HepG2 (cell line): ENCODE data around the gene STOML1. TPM values are rescaled to one million over a fixed set of nuclear protein-coding genes. Genes with fewer than 3 reads are reported as not detected.

Experiments used
- AGO1 ChIP-seq: fragments of 200-400 bp; formaldehyde crosslinking; IDR thresholded peaks from 2 replicates; pipeline ENCODE4 v1.6.1; 2017; ENCODE audit warnings: mild to moderate bottlenecking, low read depth, low read length, moderate library complexity; ENCODE audit not compliant: poor library complexity, severe bottlenecking
- CBX1 ChIP-seq: IDR thresholded peaks from one replicate; pipeline ENCODE4 v1.6.1; 2016; ENCODE audit warnings: antibody characterized with exemption, low read depth
- CENPT ChIP-seq: sonication (generic); formaldehyde crosslinking; IDR thresholded peaks from 2 replicates; pipeline ENCODE4 v1.8.0; 2022; ENCODE audit warnings: low read depth, mild to moderate bottlenecking, moderate library complexity, missing genetic modification reagents
- DMAP1 ChIP-seq: IDR thresholded peaks from 2 replicates; pipeline ENCODE4 v1.6.1; 2016
- DR1 ChIP-seq: sonication (generic); formaldehyde crosslinking; IDR thresholded peaks from 2 replicates; pipeline ENCODE4 v1.8.0; 2021; ENCODE audit warnings: mild to moderate bottlenecking, missing genetic modification reagents, inconsistent platforms
- ELF4 ChIP-seq: sonication (generic); formaldehyde crosslinking; IDR thresholded peaks from 2 replicates; pipeline ENCODE4 v1.5.0; 2020; ENCODE audit warnings: missing genetic modification reagents, mild to moderate bottlenecking, moderate library complexity, borderline replicate concordance
- FOSL2 ChIP-seq: sonication (generic); formaldehyde crosslinking; IDR thresholded peaks from 2 replicates; pipeline ENCODE4 v1.4.0; 2020; ENCODE audit warnings: missing genetic modification reagents
- FOXK1 ChIP-seq: sonication (generic); formaldehyde crosslinking; IDR thresholded peaks from 2 replicates; pipeline ENCODE4 v1.4.0; 2020; ENCODE audit warnings: low read depth, missing genetic modification reagents, borderline replicate concordance
- HMGXB3 ChIP-seq: sonication (generic); formaldehyde crosslinking; IDR thresholded peaks from 2 replicates; pipeline ENCODE4 v1.4.0; 2020; ENCODE audit warnings: missing genetic modification reagents, borderline replicate concordance
- JUNB ChIP-seq: sonication (generic); formaldehyde crosslinking; IDR thresholded peaks from 2 replicates; pipeline ENCODE4 v1.8.0; 2022; ENCODE audit warnings: missing genetic modification reagents, mild to moderate bottlenecking, borderline replicate concordance
- MED13 ChIP-seq: sonication (generic); formaldehyde crosslinking; IDR thresholded peaks from 2 replicates; pipeline ENCODE4 v1.5.0; 2020; ENCODE audit warnings: missing genetic modification reagents
- PHF20 ChIP-seq: sonication (generic); formaldehyde crosslinking; IDR thresholded peaks from 2 replicates; pipeline ENCODE4 v1.5.0; 2020; ENCODE audit warnings: mild to moderate bottlenecking, missing genetic modification reagents
- REL ChIP-seq: sonication (generic); formaldehyde crosslinking; conservative IDR thresholded peaks from 2 replicates; pipeline ENCODE4 v1.8.0; 2022; ENCODE audit warnings: mild to moderate bottlenecking, missing genetic modification reagents, moderate library complexity
- REST ChIP-seq, 2 experiments: IDR thresholded peaks; 2 replicates each; pipeline ENCODE4 v1.6.1; 2011 to 2012; ENCODE audit warnings: low read length in 2 of 2, borderline replicate concordance in 1 of 2, low read depth in 1 of 2, mild to moderate bottlenecking in 1 of 2, moderate library complexity in 1 of 2
- SMC3 ChIP-seq: IDR thresholded peaks from 2 replicates; pipeline ENCODE4 v1.6.1; 2011; ENCODE audit warnings: low read length, improper control_type of control experiment
- SUZ12 ChIP-seq: fragments of 150-350 bp; IDR thresholded peaks from 2 replicates; pipeline ENCODE4 v1.6.1; 2014; ENCODE audit warnings: low read depth, low read length
- TBX3 ChIP-seq: fragments of 450-650 bp; IDR thresholded peaks from 2 replicates; pipeline ENCODE4 v1.6.1; 2017; ENCODE audit warnings: antibody characterized with exemption, mild to moderate bottlenecking, inconsistent platforms, borderline replicate concordance
- ZNF296 ChIP-seq: sonication (generic); formaldehyde crosslinking; conservative IDR thresholded peaks from 2 replicates; pipeline ENCODE4 v1.5.0; 2020; ENCODE audit warnings: mild to moderate bottlenecking, missing genetic modification reagents
- ZNF350 ChIP-seq: sonication (generic); formaldehyde crosslinking; IDR thresholded peaks from 2 replicates; pipeline ENCODE4 v1.4.0; 2020; ENCODE audit warnings: mild to moderate bottlenecking, low read depth, missing genetic modification reagents, borderline replicate concordance
- ZNF777 ChIP-seq: sonication (generic); formaldehyde crosslinking; IDR thresholded peaks from 2 replicates; pipeline ENCODE4 v1.4.0; 2020; ENCODE audit warnings: missing genetic modification reagents
- polyA plus RNA-seq, 8 experiments: library from polyadenylated mRNA; depleted of rRNA in 3 of 8; stranded (reverse) in 7 of 8; unstranded in 1 of 8; fragments of >200 nt; fragmentation: Illumina TruSeq in 4 of 8; extraction: Trizol in 4 of 8; gene quantifications; 2 replicates each; pipeline versions ENCODE4 v1.2.1 to v1.2.3, GENCODE V29; 2011 to 2016; ENCODE audit warnings: low read depth in 4 of 8, missing spikeins in 1 of 8, mixed read lengths in 1 of 8; ENCODE audit not compliant: insufficient read depth in 1 of 8
- total RNA-seq, 5 experiments: library from RNA; depleted of rRNA; stranded (reverse); fragments of >200 nt; fragmentation: Illumina TruSeq; extraction: Trizol; gene quantifications; 2 replicates each; pipeline ENCODE4 v1.2.3, GENCODE V29; 2016; ENCODE audit warnings: low read depth in 1 of 5
- TF ChIP-seq, protein P1 (sequence below): sonication (generic); formaldehyde crosslinking; IDR thresholded peaks from 2 replicates; pipeline ENCODE4 v1.5.0; 2020; ENCODE audit warnings: missing genetic modification reagents

The STOML1 gene
- total and polyA plus RNA-seq, 2 of the 13 experiments (the other 11 are each of a cell fraction or from before 2014, with no cell fraction given): 3.5 to 3.7 TPM

DNA sequence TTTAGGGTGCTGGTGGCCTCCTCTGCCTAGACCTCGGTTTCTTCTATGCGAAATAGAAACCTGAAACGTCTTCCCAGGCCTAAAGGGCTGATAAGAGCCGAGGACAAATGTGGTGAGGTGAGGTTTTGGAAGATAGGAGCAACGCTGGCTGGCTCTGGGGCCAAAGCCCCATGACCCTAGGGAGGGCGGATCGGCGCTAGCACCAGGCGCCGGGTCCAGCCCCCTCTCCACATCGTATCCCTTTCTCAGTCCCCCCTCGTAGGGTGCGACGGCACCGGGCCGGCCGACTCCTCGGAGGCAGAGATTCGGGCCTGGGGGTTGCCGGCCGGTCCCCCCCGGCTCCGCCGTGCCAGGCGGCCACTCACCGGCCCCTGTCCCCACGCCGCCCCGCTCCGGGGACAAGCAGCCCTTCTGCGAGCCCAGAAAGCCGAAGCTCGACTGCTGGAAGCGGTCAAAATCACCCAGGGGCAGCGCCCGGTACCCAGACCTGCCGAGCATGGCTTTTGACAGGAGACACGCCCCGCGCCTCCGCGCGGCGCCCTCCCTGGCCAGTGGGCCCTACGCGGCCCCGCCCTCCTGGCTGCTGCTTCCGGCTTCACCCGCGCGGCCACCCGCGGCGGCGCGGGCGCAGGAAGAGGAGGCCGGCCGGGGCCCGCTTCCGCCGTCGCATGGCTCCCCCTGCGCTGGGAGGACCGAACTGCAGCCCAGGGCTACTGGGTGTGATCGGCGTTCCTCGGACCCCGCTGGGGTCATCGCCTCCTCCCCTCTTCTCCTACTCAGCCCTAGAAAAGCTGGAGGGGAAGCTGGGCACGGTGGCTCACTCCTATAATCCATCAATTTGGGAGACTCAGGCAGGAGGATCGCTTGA, at the start of gene STOML1 (continued):
- TF ChIP-seq, protein P1, sequence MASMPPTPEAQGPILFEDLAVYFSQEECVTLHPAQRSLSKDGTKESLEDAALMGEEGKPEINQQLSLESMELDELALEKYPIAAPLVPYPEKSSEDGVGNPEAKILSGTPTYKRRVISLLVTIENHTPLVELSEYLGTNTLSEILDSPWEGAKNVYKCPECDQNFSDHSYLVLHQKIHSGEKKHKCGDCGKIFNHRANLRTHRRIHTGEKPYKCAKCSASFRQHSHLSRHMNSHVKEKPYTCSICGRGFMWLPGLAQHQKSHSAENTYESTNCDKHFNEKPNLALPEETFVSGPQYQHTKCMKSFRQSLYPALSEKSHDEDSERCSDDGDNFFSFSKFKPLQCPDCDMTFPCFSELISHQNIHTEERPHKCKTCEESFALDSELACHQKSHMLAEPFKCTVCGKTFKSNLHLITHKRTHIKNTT (CRISPR knock-in tag): no peak
- TF ChIP-seq SUZ12 (no peak), SMC3 (no peak), CBX1 (no peak), FOXK1 (CRISPR knock-in tag) (no peak), REL (CRISPR knock-in tag) (no peak), AGO1 (no peak), DMAP1 (CRISPR knock-in tag) (peak; percentile 38; the same call in 1 of the 2 replicates), ZNF350 (no peak), MED13 (CRISPR knock-in tag) (no peak), CENPT (CRISPR knock-in tag) (no peak), ELF4 (CRISPR knock-in tag) (no peak), HMGXB3 (no peak), ZNF777 (peak; percentile 51; the same call in 1 of the 2 replicates), TBX3 (no peak), FOSL2 (CRISPR knock-in tag) (peak; percentile 18; the same call in 1 of the 2 replicates), REST (IDR thresholded peaks at IDR 0.05; ENCODE audit: borderline replicate concordance in 1 of 2, low read depth in 1 of 2, low read length in 2 of 2) (no peak), JUNB (CRISPR knock-in tag) (no peak), PHF20 (peak; percentile 91), DR1 (no peak), ZNF296 (CRISPR knock-in tag) (no peak)
